GM13977 (cell line): Measurements from ENCODE around the gene RAB7A.

Experiments used
- DNase-seq: peaks from one replicate; pipeline ENCODE4 v3.0.0; 2012; ENCODE audit warnings: low spot score
- in situ Hi-C: fragments of 300-500 bp; cut with MboI; formaldehyde crosslinking; loops from one replicate; pipeline ENCODE4 v1.12.0; 2022; ENCODE audit warnings: low sequenced_read_pairs, low pct_unique_long_range_greater_than_20kb, mixed read lengths, inconsistent platforms; ENCODE audit not compliant: unreplicated experiment
- TF ChIP-seq, protein P1 (sequence below): IDR thresholded peaks from 2 replicates; pipeline ENCODE4 v1.5.1; 2012; ENCODE audit warnings: mild to moderate bottlenecking, control low read depth; ENCODE audit not compliant: insufficient read depth; ENCODE audit errors: extremely low read depth, missing control alignments

The RAB7A gene

DNA sequence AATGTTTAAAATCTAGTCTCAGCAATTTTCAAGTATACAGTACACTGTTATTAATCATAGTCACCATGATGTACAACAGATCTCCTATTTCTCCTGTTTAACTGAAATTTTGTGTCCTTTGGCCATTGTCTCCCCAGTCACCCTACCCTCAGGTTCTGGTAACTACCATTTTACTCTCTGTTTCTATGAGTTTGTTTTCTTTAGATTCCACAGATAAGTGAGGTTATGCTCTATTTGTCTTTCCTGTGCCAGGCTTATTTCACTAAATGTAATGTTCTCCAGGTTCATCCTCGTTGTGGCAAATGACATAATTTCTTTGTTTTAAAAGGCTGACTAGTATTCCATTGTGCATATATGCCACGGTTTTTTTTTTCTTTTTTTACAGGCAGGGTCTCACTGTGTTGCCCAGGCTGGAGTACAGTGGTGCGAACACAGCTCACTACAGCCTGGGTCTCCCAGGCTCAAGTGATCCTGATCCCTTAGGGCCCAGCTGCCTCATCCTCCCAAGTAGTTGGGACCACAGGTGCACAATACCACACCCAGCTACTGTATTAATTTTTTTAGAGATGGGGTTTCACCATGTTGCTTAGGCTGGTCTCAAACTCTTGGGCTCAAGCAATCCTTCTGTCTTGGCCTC, 50.0 kb downstream of the RAB7A start:
- no peak for DNase-seq
- TF ChIP-seq, protein P1, sequence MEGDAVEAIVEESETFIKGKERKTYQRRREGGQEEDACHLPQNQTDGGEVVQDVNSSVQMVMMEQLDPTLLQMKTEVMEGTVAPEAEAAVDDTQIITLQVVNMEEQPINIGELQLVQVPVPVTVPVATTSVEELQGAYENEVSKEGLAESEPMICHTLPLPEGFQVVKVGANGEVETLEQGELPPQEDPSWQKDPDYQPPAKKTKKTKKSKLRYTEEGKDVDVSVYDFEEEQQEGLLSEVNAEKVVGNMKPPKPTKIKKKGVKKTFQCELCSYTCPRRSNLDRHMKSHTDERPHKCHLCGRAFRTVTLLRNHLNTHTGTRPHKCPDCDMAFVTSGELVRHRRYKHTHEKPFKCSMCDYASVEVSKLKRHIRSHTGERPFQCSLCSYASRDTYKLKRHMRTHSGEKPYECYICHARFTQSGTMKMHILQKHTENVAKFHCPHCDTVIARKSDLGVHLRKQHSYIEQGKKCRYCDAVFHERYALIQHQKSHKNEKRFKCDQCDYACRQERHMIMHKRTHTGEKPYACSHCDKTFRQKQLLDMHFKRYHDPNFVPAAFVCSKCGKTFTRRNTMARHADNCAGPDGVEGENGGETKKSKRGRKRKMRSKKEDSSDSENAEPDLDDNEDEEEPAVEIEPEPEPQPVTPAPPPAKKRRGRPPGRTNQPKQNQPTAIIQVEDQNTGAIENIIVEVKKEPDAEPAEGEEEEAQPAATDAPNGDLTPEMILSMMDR: no peak
- in situ Hi-C loops: no loop called here

DNA sequence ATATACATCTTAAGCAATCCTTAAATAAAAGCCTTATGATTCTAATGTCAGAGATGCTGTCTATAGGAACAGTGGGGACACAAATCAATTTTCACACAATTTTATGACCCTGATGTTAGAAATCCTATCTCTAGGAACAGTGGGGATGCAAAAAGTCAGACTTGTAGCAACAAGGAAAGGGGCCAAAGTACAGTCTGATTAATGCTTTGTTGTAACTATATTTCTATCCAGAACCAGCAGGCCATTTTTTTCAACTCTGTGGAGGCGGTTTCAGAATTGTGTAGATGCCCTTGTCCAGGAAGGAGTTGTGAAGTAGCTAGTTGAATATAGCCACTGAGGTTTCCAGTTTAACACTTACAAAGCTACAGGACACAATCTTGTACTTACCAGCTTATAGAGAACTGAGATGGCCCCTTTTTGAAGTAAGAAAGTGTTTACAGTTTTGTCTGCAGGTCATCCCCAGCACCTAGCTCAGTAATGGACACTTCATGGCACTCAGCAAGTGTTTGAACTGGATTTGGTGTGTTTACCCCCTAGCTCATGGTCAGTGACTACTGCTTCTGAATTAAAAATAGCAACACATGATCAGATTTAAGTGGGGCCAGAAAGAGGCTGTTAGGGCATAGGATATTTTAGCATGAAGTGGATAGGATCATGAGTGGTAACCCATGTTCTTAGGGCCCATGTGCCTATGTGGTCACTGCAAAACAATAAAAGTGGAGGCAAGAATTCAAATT, 54.3 kb downstream of the RAB7A start:
- in situ Hi-C loops: no loop called here
- TF ChIP-seq, protein P1: no peak
- no peak for DNase-seq

DNA sequence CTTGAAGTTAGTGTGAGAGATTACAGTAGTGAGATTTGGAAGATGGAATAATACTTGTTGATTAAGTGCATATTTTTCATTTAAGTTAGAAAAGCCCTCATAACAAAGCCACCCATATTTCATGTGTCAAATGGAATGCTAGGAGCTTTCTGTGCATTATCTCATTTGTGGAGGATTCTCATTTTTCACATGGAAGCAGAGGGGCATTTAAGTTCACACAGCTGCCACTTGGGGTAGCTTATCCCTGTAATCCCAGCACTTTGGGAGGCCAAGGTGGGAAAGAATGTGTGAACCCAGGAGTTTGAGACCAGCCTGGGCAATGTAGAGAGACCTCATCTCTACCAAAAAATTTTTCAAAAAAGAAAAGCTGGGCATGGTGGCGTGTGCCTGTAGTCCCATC, 55.2 kb downstream of the RAB7A start:
- in situ Hi-C loops: no loop called here
- DNase-seq: no peak
- TF ChIP-seq, protein P1: no peak

DNA sequence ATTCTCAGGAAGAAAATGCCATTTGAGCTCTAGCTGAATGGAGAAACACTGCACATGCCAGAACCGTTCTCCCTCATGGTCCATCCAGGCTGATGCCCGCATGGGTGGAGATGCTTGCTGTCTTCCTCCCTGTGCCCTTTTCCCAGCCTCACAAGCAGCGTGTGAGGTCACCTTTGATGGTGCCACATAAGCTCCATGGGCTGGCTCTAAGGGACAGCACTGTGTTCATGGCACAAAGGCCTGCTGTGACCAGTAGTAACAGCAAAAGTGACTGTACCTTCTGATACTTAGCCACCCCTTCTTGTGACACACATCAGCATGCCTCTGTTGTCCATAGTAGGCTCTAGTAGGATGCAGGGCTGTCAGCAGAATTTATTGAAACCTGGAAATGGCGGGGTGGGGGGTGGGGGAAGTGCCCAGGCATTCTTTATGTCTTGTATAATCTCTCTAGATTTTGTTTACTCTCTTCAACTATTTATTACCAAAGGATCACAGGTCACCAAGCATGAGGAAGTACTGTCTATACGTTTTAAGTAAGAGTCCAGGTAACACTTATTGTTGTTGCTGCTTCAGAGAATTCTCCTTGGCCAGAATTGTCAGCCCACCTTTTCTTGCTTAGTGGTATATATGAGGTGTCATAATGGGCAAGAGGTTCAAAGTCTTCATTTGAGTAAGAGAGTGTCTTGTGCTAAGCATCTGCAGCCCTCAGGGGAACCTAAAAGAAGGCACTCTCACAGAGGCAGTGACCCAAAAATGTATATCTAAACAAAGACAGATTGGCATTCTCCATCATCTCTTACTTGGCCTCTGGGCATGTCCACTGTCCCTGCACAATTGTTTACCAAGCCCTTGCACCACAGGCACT, 56.5 kb downstream of the RAB7A start:
- TF ChIP-seq, protein P1: no peak
- DNase-seq: no peak
- in situ Hi-C loops: no loop called here

DNA sequence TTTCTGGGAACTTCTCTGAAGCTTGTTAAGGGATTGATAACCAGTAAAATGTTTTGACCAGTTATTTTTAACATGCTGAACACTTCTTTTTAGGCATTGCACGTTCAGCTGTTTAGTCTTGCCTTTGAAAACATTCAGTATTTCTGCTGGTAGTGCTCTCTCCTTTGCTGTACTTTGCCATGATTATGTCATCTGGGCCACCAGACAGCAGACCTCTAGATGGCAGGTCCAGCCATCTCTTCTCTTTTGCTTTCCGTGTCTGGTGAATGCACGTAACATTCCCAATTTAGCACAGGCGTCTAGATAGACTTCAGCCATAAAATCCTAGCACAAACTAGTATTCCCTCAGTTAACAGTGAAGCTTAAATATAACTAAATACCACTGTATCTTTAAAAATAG, 57.8 kb downstream of the RAB7A start:
- TF ChIP-seq, protein P1: no peak
- DNase-seq: no peak
- in situ Hi-C loops: no loop called here

DNA sequence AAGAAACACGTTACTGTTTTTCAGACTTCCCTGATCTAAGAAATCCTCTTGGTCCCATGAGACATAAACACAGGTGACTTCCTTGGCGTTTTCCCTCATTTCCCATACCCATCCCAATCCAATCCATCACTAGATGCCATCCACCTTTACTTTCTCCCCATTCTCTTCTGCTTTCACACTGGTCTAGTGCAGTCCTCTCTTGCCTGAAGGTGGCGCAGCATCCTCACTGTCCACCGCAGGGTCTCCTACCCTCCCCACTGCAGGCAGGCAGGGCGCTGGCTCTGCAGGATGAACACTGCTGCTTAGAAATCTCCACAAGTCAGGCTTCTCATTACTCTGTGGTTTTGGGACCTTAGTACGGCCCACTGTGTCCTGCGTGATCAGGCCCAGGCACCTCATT, 58.2 kb downstream of the RAB7A start:
- TF ChIP-seq, protein P1: peak; percentile 71
- in situ Hi-C loops: no loop called here
- DNase-seq: no peak
